HG03571 (cell line): ENCODE data around the gene TTC12.

ENCODE experiments used
- ATAC-seq: cut with Tn5 transposase; IDR thresholded peaks from one replicate; pipeline ENCODE4 v1.9.1; 2021; ENCODE audit not compliant: unreplicated experiment

Gene TTC12

DNA sequence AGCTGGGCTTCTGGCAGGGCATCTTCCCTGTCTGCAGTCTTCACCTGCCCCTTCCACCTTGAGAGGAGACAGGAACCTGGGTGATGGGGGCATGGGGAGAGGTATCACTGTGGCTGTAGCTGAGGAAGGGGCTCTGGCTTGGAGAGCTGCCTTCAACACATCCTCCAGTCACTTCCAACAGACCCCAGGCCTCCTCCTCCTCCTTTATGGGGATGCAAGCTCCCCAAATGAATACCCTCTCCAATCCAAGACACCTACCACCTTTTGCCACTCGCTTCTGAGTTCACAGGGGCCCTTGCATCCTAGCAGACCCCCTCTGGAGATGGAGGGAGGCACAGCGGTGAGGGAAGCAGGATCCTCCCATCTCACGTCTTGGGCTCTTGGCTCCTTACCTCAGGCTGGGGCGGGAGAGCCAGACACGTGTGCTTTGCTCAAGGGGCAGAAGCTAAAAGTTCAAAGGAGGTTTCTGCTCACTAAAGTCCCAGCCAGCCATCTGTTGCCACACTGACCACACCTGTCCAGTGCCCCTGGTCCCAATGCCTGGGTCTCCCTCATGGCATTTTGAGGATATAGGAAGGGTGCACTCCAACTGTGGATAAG is 86.3 kb downstream of the TTC12 start:
- no peak for ATAC-seq

DNA sequence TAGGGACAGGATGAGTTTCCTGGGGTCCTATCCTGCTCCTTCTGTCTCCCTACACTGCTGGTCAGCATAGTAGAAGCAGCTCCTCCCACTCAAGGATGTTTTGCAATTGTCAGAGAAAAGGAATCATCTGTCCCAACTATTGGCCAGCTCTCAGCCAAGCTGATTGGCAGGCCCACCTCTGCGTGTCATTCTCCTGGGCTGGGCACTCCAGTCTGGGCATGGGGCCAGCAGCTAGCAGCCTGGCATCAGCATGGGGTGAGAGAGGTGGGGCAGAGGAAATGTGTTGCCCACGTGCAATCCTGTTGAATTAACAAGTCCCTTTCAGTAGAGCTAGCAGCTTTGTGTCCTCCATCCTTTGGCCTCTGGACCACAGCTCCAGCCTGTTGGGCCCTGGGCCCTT is 87.3 kb downstream of the TTC12 start:
- no peak for ATAC-seq

DNA sequence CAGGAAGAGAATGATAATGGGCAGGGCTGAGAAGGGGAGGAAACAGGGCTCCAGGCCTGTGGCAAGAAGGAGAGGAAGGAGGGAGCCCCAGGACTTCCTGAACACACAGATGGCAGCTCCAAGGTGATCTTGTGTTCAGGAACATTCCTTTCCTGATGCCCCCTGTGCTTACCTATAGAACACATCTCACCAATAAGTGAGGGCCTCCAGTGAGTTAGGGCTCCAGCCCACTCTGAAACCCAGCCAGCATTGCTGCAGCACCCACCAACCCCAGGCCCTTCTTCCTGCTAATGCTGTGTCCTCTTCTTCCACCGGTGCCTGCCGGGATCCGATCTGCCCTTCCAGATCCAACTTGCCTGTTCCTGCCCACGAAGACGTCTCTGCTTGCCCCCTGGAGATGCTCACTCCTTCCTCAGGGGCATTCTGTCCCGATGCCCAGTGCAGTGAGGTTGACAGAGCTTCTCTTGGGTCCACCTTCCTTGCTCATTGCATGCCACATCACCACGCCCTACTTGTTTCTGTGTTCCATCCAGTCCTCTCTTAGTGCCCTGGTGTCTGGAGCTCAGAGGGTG is 90.6 kb downstream of the TTC12 start:
- ATAC-seq: no peak

DNA sequence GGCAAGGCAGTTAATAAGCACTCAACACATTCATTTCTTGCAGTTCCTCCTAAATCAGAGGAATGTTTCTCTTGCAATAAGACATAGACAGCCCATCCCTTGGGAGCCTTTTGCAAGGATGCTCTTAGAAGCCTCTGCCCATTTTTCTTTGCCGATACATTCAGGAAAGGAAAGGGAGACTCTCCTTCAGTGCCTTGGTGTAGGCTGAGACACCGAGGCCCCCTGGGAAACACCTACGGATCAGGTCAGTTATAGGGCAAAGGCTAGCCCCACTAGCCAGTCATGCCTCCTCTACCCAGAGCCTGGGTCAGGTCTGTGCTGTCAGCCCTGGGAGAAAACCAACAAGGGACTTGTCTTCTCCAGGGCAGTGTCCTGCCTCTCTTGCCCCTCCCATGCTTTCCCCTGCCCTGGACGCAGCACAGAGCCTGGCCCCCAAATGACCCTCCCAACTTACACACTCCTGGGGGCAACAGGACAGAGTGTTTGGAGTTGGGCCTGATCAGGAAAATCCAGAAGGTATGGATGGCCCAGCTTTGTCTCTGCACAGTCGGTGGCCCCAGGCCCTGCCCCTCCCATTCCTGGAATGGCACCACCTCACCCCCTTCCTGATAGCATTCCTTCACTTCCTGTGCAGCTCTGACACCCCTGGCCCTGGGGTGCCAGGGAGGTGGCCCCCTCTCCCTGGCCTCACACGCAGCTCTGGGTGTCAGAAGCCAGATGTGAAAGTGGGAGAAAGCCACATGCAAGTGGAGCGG is 91.5 kb downstream of the TTC12 start:
- no peak for ATAC-seq

DNA sequence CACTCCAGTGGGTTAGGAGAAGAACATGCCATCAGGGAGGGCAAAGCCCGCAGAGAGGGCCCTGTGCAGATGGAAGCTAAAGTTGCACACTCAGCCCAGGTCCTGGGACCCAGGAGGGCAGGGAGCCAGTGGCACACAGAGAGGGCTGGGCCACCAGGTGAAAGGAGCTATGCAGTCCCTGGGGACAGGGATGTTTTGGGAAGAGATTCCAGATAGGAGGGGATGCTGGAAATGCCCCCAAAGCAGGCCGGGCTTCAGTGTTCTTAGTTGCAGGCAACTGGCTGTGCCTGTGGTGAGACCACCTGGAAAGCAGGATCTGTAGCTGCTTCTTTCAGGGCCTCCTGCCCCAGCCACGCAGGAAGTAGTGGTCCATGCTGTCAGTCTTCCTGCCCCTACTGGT is 92.8 kb downstream of the TTC12 start:
- ATAC-seq: no peak

DNA sequence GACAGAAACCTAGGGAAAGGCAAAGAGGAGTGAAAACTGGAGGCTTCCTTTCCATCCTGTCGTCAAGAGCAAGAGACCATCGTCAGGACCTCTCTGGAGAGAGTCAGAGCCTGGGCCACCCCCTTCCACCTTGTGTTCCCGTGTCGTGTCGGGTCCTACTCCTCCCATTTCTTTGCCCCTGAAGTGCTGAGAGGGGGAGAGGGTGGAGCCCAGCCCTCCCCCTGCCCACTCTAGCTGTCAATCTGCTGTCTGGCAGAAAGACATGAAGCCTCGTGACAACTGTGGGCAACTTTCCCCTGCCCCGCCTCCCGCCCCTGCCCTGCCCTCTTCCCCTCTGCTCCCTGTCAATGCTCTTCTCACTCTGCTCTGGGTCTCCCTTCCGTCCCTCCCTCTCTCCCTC is 93.8 kb downstream of the TTC12 start:
- no peak for ATAC-seq

DNA sequence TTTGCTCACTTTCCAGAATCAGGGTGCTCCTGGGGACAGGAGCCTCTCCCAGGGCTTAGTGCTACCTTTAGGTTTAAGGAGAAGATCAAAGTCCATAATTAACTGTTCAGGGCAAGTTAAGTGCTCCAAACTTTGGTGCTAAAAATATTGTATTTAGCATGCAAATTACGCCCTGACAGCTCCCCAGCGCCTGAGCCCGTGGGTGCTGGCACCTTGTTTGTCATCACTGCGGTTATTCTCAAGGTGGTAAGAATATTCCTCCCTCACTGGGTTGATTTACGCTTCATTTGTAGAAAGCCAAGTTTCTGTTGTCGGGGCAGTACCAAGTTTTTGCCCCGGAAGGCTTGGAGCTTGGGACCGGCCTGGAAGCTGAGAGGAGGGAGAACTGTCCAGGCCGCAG is 94.5 kb downstream of the TTC12 start:
- ATAC-seq: no peak

DNA sequence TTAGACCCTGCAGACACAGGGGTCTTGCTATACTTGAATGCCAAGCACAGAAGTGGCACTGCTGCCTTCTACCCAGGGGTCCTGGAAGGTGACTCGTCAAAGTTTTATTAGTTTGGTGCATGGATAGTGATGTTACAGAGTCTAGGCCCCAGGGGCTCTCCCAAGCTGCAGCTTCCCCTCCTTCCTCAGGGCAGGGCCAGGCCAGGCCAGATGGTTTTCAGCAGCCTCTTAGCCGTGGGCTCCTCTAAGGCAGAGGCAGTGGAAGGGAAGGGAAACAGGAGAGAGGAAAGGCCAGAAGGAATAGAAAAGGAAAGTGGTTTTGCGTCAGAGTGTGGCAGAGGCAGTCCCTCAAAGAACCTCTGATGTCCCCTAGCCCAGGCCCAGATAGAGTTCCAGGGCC is 95.1 kb downstream of the TTC12 start:
- no peak for ATAC-seq

DNA sequence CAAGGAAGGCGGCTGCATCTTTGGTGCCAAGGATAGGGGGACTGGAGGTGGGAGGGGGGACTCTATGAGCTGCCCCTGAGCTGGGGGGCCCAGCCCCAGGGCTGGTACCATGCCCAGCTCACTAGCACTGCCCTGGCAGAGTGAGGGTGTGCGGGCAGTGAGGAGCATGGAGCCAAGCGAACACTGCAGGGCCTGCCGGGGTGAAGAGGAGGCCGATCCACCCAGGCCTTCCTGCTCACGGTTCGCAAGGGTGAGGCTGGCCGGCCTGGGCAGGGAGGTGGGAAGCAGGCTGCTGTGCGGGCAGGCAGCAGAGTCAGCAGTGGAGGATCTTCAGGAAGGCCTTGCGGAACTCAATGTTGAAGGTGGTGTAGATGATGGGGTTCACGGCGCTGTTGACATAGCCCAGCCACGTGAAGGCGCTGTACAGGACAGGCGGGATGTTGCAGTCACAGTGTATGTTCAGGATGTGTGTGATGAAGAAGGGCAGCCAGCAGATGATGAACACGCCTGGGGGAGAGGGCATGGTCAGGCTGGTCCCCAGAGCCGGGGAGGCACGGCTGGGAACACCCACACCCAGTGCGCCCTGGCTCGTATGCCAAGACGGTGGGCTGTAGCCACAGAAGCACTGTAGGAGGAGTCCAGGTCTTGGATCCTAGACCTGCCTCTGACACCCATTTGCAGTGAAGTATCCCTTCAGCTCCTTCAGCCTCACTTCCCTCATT is 96.2 kb downstream of the TTC12 start:
- ATAC-seq: no peak

DNA sequence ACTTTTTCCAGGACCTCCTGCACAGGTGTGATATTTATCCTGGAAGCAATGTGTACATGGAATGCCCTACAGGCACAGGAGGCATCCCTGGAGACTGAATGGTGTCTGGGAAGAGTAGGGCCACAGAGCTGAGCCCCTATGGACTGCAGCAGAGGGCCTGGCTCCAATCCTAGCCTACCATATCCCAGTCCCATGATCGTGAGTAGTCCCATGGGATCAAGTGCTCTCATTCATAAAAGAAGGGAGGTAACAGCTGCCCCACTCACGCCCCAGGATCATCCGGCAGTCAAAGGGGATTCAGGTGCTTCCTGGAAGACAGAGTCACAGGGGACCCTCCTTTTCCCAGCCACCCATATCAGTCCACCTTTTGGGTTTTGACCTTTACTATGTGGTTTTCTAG is 97.2 kb downstream of the TTC12 start:
- ATAC-seq: no peak

DNA sequence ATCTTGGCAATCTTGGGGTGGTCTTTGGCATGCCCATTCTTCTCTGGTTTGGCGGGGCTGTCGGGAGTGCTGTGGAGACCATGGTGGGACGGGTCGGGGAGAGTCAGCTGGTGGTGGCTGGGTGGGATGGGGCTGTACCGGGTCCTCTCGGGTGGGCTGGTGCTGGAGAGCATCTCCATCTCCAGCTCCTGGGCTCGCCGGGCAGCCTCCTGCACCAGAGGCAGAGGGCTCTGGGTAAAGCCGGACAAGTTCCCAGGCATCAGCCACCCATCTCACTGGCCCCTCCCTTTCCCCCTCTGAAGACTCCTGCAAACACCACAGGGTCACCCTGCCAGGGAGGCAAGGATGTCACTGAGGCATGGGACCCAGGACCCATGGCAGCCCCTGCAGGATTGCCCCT is 98.3 kb downstream of the TTC12 start:
- ATAC-seq: no peak

DNA sequence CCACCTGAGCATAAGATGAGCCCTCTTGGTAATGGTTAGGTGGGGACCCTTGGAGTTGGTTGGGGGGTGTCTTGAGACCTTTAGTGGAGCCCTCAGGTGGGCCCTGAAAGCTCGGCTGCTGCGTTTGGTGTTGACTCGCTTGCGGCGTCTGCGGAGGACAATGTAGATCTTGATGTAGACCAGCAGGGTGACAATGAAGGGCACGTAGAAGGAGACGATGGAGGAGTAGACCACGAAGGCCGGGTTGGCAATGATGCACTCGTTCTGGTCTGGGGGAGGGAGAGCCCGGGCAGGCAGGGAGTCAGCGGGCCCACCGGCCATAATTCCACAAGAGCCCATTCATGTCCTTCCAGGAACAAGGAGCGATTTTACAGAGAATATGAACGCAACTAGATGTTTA is 101.0 kb downstream of the TTC12 start:
- ATAC-seq: no peak
